DOHH2 (cell line): ENCODE measurements around the gene IL17REL.

ENCODE experiments used
- H3F3A ChIP-seq: fragments of 200-600 bp; sonication (generic), shearing (Covaris generic); 2 replicates; pipeline ENCODE4 v1.6.0; 2016; ENCODE audit warnings: antibody characterized with exemption, mild to moderate bottlenecking; ENCODE audit not compliant: control insufficient read depth, insufficient read depth
- H3K27ac ChIP-seq: fragments of 200-600 bp; sonication (generic); 2 replicates; pipeline ENCODE4 v1.5.1; 2014; ENCODE audit warnings: low read depth, mild to moderate bottlenecking, low read length, moderate library complexity
- H3K27me3 ChIP-seq: fragments of 200-600 bp; sonication (generic); 2 replicates; pipeline ENCODE4 v1.6.1; 2014; ENCODE audit warnings: mild to moderate bottlenecking, low read length, mixed read lengths; ENCODE audit not compliant: control insufficient read depth
- H3K36me3 ChIP-seq: fragments of 200-600 bp; sonication (generic); 2 replicates; pipeline ENCODE4 v1.6.1; 2014; ENCODE audit warnings: mild to moderate bottlenecking, low read length, moderate library complexity, mixed read lengths; ENCODE audit not compliant: control insufficient read depth
- H3K4me1 ChIP-seq: fragments of 200-600 bp; sonication (generic); 2 replicates; pipeline ENCODE4 v1.6.1; 2014; ENCODE audit warnings: mild to moderate bottlenecking, low read length, mixed read lengths; ENCODE audit not compliant: control insufficient read depth
- H3K4me2 ChIP-seq: fragments of 200-600 bp; sonication (generic); 2 replicates; pipeline ENCODE4 v1.6.0; 2014; ENCODE audit warnings: mild to moderate bottlenecking, low read length, moderate library complexity
- H3K4me3 ChIP-seq: fragments of 200-600 bp; sonication (generic); 2 replicates; pipeline ENCODE4 v1.5.1; 2014; ENCODE audit warnings: mild to moderate bottlenecking, low read length, mixed read lengths
- H3K79me2 ChIP-seq: fragments of 200-600 bp; sonication (generic); 2 replicates; pipeline ENCODE4 v1.6.1; 2014; ENCODE audit warnings: mild to moderate bottlenecking, low read length, mixed read lengths; ENCODE audit not compliant: control insufficient read depth
- H3K9me2 ChIP-seq: fragments of 200-600 bp; sonication (generic); replicated peaks from 2 replicates; pipeline ENCODE4 v1.6.1; 2014; ENCODE audit warnings: mild to moderate bottlenecking, low read length, mixed read lengths; ENCODE audit not compliant: control insufficient read depth
- H3K9me3 ChIP-seq: fragments of 200-600 bp; sonication (generic); 2 replicates; pipeline ENCODE4 v1.6.1; 2014; ENCODE audit warnings: antibody characterized with exemption, low read length, mixed read lengths; ENCODE audit not compliant: control insufficient read depth, insufficient read depth
- H4K20me1 ChIP-seq: fragments of 200-600 bp; sonication (generic); 2 replicates; pipeline ENCODE4 v1.6.0; 2014; ENCODE audit warnings: low read depth, mild to moderate bottlenecking, antibody characterized with exemption, low read length, moderate library complexity; ENCODE audit not compliant: control insufficient read depth, insufficient read depth
- CTCF ChIP-seq: fragments of 200-600 bp; sonication (generic); IDR thresholded peaks from one replicate; pipeline ENCODE4 v1.5.1; 2014; ENCODE audit warnings: antibody characterized with exemption, mild to moderate bottlenecking, low read depth, low read length; ENCODE audit not compliant: poor library complexity, severe bottlenecking
- EZH2phosphoT487 ChIP-seq: fragments of 200-600 bp; sonication (generic); IDR thresholded peaks from 2 replicates; pipeline ENCODE4 v1.6.1; 2017; ENCODE audit warnings: borderline replicate concordance, mild to moderate bottlenecking, antibody characterized with exemption, low read length, moderate library complexity, mixed read lengths

The IL17REL gene

GRCh38 chr22:49956418-49956770 lies 56.2 kb downstream of the IL17REL start:
- Histone ChIP-seq H3K27me3 (no peaks in the 10 kb centered on the region), H3K9me2 (no peaks in the 10 kb centered on the region), H3K4me2 (no peak overlapping the region), H4K20me1 (peaks cover 2% of the 10 kb centered on the region), H3K4me3 (no peak overlapping the region), H3K27ac (no peak overlapping the region), H3K9me3 (no peaks in the 10 kb centered on the region), H3K4me1 (peaks cover 19% of the 10 kb centered on the region), H3F3A (no peaks in the 10 kb centered on the region), H3K36me3 (peaks cover 5% of the 10 kb centered on the region), H3K79me2 (peaks cover 12% of the 10 kb centered on the region)
- TF ChIP-seq CTCF, result no peak
- TF ChIP-seq EZH2phosphoT487, result no peak

DNA sequence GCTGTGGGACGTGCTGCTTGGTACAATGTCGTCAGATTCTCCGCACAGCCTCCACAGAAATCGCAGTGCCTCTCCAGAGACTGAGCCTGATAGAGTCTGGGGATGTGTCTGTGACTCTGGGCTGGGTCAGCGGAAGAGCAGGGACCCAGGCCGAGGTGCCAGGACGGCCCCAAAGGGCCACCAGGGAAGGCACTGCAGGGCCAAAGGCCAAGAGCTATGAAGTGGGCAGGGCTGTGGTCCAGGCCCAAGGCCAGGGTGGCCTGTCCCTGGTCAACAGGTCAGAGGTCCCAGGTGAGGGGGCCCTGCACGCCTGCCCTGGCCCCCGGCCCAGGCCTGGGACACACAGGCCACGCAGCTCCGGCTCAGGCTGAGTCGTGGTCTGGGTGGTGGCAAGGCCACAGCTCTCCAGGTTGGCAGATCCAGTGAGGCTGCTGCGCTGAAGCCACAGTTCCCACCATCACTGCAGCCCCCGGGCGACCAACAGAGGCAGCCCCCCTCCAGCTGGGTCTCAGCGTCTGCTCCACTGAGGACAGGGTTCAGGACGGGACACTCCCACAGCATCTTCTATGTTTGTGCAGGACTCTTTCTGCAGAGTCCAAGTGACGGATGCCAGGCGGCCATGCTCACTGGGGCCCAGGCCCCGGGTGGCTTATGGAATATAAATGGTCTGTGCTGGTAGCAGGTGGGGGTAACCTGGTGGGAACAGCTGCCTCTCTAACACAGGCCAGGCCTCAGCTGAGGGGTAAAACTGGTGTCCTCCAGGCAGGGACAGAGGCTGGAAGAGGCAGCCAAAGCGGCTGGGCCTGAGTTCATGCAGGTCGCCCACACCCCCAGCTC lies 56.8 kb downstream of the IL17REL start:
- Histone ChIP-seq H3F3A (no peaks in the 10 kb centered on the region), H3K36me3 (no peaks in the 10 kb centered on the region), H3K27me3 (no peaks in the 10 kb centered on the region), H3K79me2 (peaks cover 7% of the 10 kb centered on the region), H3K9me3 (no peaks in the 10 kb centered on the region), H3K4me3 (no peak overlapping the region), H3K4me1 (peaks cover 25% of the 10 kb centered on the region), H3K27ac (no peak overlapping the region), H4K20me1 (no peaks in the 10 kb centered on the region), H3K4me2 (no peak overlapping the region), H3K9me2 (no peaks in the 10 kb centered on the region)
- no peak for TF ChIP-seq CTCF
- no peak for TF ChIP-seq EZH2phosphoT487

DNA sequence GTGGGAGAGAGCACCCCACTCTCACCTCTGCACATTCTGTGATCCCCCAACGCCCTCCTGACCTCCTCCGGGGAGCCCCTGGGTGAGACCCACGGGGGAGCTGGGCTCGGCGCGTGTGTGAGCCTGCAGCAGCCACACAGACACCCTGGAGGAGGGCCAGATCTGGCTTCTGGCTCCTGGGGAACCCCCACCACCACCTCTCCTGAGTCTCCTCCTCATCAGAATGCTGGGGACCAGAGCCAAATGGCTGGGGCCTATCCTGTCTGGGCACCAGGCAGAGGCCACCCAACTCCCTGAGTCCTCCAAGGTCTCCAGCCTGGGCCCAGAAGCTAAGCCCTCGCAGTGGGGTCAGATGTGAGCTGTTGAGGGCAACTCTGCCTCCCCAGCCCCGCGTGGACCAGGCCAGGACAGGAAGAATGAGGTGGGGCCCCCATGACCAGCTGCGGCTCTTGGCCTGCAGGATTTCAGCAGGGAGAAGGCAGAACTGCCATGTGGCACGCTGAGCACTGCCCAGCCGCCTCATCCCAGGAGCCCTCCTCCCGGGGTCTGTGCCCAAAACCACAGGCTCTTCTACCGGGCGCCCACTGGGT lies 57.5 kb downstream of the IL17REL start:
- H3F3A ChIP-seq, result no peaks in the 10 kb centered on the region
- TF ChIP-seq CTCF, result no peak
- TF ChIP-seq EZH2phosphoT487, result no peak
- no peaks in the 10 kb centered on the region for H4K20me1 ChIP-seq
- H3K27ac ChIP-seq, result no peak overlapping the region
- H3K9me3 ChIP-seq, result no peaks in the 10 kb centered on the region
- H3K4me3 ChIP-seq, result no peak overlapping the region
- no peaks in the 10 kb centered on the region for H3K9me2 ChIP-seq
- H3K4me2 ChIP-seq, result no peak overlapping the region
- peaks cover 5% of the 10 kb centered on the region for H3K79me2 ChIP-seq
- H3K36me3 ChIP-seq, result no peaks in the 10 kb centered on the region
- peaks cover 29% of the 10 kb centered on the region for H3K4me1 ChIP-seq
- no peaks in the 10 kb centered on the region for H3K27me3 ChIP-seq
